CD14-positive monocyte (primary cell): ENCODE results near the gene GREM2. TPM values are rescaled to one million over a fixed set of nuclear protein-coding genes. Genes with fewer than 3 reads are reported as not detected.

ENCODE experiments used
- DNase-seq, 3 donors: peaks; one replicate each; pipeline ENCODE4 v3.0.0-alpha.2; 2011 to 2022
- H2AFZ ChIP-seq: 2 replicates; pipeline ENCODE4 v1.6.0; 2012; ENCODE audit warnings: mild to moderate bottlenecking, low read depth, low read length, inconsistent platforms; ENCODE audit not compliant: insufficient read depth, poor library complexity, severe bottlenecking
- H3K27ac ChIP-seq, 2 donors: 1 replicate in 1 of 2; 2 replicates in 1 of 2; pipeline ENCODE4 v1.5.1; 2012 to 2013; ENCODE audit warnings: low read length in 2 of 2, control low read depth in 1 of 2, inconsistent platforms in 1 of 2, low read depth in 1 of 2, mild to moderate bottlenecking in 1 of 2
- H3K27me3 ChIP-seq, 2 donors: one replicate each; pipeline versions ENCODE4 v1.6.0 to v1.6.1; 2011 to 2013; ENCODE audit warnings: low read length in 2 of 2; ENCODE audit not compliant: control insufficient read depth in 2 of 2, insufficient read depth in 2 of 2
- H3K36me3 ChIP-seq, 2 donors: replicated peaks in 1 of 2; 1 replicate in 1 of 2; 2 replicates in 1 of 2; pipeline versions ENCODE4 v1.5.1 to v1.6.1; 2012 to 2013; ENCODE audit warnings: low read length in 2 of 2, control low read depth in 1 of 2, inconsistent platforms in 1 of 2, mild to moderate bottlenecking in 1 of 2; ENCODE audit not compliant: insufficient read depth in 2 of 2, control insufficient read depth in 1 of 2
- H3K4me1 ChIP-seq, 2 donors: 1 replicate in 1 of 2; 2 replicates in 1 of 2; pipeline versions ENCODE4 v1.5.1 to v1.6.1; 2012 to 2013; ENCODE audit warnings: low read length in 2 of 2, control low read depth in 1 of 2, inconsistent platforms in 1 of 2, mild to moderate bottlenecking in 1 of 2, moderate library complexity in 1 of 2; ENCODE audit not compliant: insufficient read depth in 2 of 2, control insufficient read depth in 1 of 2
- H3K4me2 ChIP-seq: replicated peaks from 2 replicates; pipeline ENCODE3; 2012; ENCODE audit warnings: low read length, moderate library complexity, mild to moderate bottlenecking; ENCODE audit not compliant: poor library complexity, severe bottlenecking; ENCODE audit errors: extremely low read depth
- H3K4me3 ChIP-seq, 3 experiments: fragments of 200-600 bp in 1 of 3; sonication (generic) in 1 of 3; replicated peaks in 1 of 3; 1 replicate in 2 of 3; 2 replicates in 1 of 3; pipeline ENCODE4 v1.5.1; 2011 to 2013; ENCODE audit warnings: low read length in 3 of 3, mild to moderate bottlenecking in 3 of 3, control low read depth in 2 of 3, low read depth in 2 of 3, inconsistent platforms in 1 of 3, moderate library complexity in 1 of 3
- H3K79me2 ChIP-seq: 2 replicates; pipeline ENCODE4 v1.6.0; 2012; ENCODE audit warnings: mild to moderate bottlenecking, control low read depth, inconsistent platforms, low read length, moderate library complexity; ENCODE audit not compliant: insufficient read depth
- H3K9ac ChIP-seq: 2 replicates; pipeline ENCODE4 v1.6.0; 2017; ENCODE audit warnings: low read length, mild to moderate bottlenecking; ENCODE audit not compliant: insufficient read depth, poor library complexity, severe bottlenecking
- H3K9me3 ChIP-seq, 2 donors: replicated peaks in 1 of 2; 1 replicate in 1 of 2; 2 replicates in 1 of 2; pipeline versions ENCODE4 v1.5.1 to v1.6.1; 2012 to 2013; ENCODE audit warnings: low read length in 2 of 2, control low read depth in 1 of 2; ENCODE audit not compliant: control insufficient read depth in 1 of 2, insufficient read depth in 1 of 2
- H4K20me1 ChIP-seq: 2 replicates; pipeline ENCODE4 v1.6.0; 2012; ENCODE audit warnings: mild to moderate bottlenecking, low read length, control low read depth, moderate library complexity; ENCODE audit not compliant: insufficient read depth
- H3K27ac Mint-ChIP-seq, 7 donors: one replicate each; pipeline ENCODE4 v1.8.0; 2020; ENCODE audit warnings: mild to moderate bottlenecking in 7 of 7, mixed read lengths in 7 of 7, moderate library complexity in 6 of 7, inconsistent platforms in 2 of 7
- H3K27me3 Mint-ChIP-seq, 3 donors: one replicate each; pipeline ENCODE4 v1.8.0; 2021 to 2022; ENCODE audit warnings: low read depth in 3 of 3, mild to moderate bottlenecking in 3 of 3, mixed read lengths in 3 of 3, moderate library complexity in 3 of 3, inconsistent platforms in 1 of 3
- H3K36me3 Mint-ChIP-seq, 2 donors: one replicate each; pipeline ENCODE4 v1.8.0; 2020; ENCODE audit warnings: mixed read lengths in 2 of 2, inconsistent platforms in 1 of 2, mild to moderate bottlenecking in 1 of 2
- H3K4me1 Mint-ChIP-seq: one replicate; pipeline ENCODE4 v1.8.0; 2020; ENCODE audit warnings: mild to moderate bottlenecking, mixed read lengths
- H3K4me3 Mint-ChIP-seq, 2 donors: one replicate each; pipeline ENCODE4 v1.8.0; 2020; ENCODE audit warnings: mild to moderate bottlenecking in 2 of 2, mixed read lengths in 2 of 2, moderate library complexity in 1 of 2
- H3K9me3 Mint-ChIP-seq, 7 donors: one replicate each; pipeline ENCODE4 v1.8.0; 2020 to 2022; ENCODE audit warnings: mixed read lengths in 7 of 7, mild to moderate bottlenecking in 6 of 7, moderate library complexity in 6 of 7, inconsistent platforms in 2 of 7
- CTCF ChIP-seq: fragments of 200-600 bp; IDR thresholded peaks from one replicate; pipeline ENCODE4 v1.8.0; 2022; ENCODE audit warnings: antibody characterized with exemption, mild to moderate bottlenecking
- WGBS: methylation state at CpG from one replicate; pipeline ENCODE4 v1.1.5; 2013; ENCODE audit warnings: missing lambda C conversion rate; ENCODE audit not compliant: insufficient coverage; 5-methylcytosine and 5-hydroxymethylcytosine counted together
- intact Hi-C, 2 donors: fragments of 100-400 bp; cut with micrococcal nuclease; formaldehyde crosslinking; loops; one replicate each; pipeline versions ENCODE4 v1.15.0 to v1.15.1; 2023
- polyA plus RNA-seq, 3 donors: library from polyadenylated mRNA; depleted of rRNA in 1 of 3; unstranded in 2 of 3; stranded (reverse) in 1 of 3; fragments of 300-500 nt in 2 of 3; fragments of >200 nt in 1 of 3; fragmentation: Illumina TruSeq in 2 of 3; gene quantifications; 1 replicate in 2 of 3; 2 replicates in 1 of 3; pipeline ENCODE4 v1.2.3, GENCODE V29; 2012 to 2021

GREM2 gene
- polyA plus RNA-seq, 3 donors = not detected

- H3K36me3 Mint-ChIP-seq = no peaks in the 10 kb centered on the region
- H3K27ac Mint-ChIP-seq = no peak overlapping the region
- H3K79me2 ChIP-seq = no peaks in the 10 kb centered on the region
- H3K9ac ChIP-seq = no peak overlapping the region
- peaks cover 0 to 16% of the 10 kb centered on the region in 2 donors for H3K9me3 ChIP-seq
- intact Hi-C loops = no loop called here
- H3K4me3 Mint-ChIP-seq = no peak overlapping the region
- no peak overlapping the region for H3K4me3 ChIP-seq
- H4K20me1 ChIP-seq = no peaks in the 10 kb centered on the region
- WGBS = 100% methylated on average over 1 of the region's 5 CpGs
- no peaks in the 10 kb centered on the region for H3K27me3 ChIP-seq
- DNase-seq = no peak
- H3K27me3 Mint-ChIP-seq = peaks cover 6 to 13% (median 6%) of the 10 kb centered on the region in 3 donors
- TF ChIP-seq CTCF = no peak
- no peak overlapping the region for H3K27ac ChIP-seq
- H2AFZ ChIP-seq = no peak overlapping the region
- H3K4me1 ChIP-seq = no peaks in the 10 kb centered on the region
- no peak overlapping the region for H3K4me2 ChIP-seq
- H3K4me1 Mint-ChIP-seq = no peaks in the 10 kb centered on the region
- peaks cover 2 to 26% (median 12%) of the 10 kb centered on the region in 7 donors for H3K9me3 Mint-ChIP-seq
- H3K36me3 ChIP-seq = no peaks in the 10 kb centered on the region
Observed at GRCh38 chr1:240491156-240491555, 120.8 kb downstream of the GREM2 start.

GRCh38 chr1:240487493-240487892 is 124.5 kb downstream of the GREM2 start:
- Mint-ChIP-seq H3K27me3 (peaks cover 2 to 3% (median 3%) of the 10 kb centered on the region in 3 donors), H3K9me3 (peaks cover 2 to 14% (median 7%) of the 10 kb centered on the region in 7 donors), H3K4me1 (no peaks in the 10 kb centered on the region), H3K36me3 (no peaks in the 10 kb centered on the region), H3K4me3 (no peak overlapping the region), H3K27ac (no peak overlapping the region)
- intact Hi-C loops = no loop called here
- TF ChIP-seq CTCF = no peak
- Histone ChIP-seq H3K27me3 (no peaks in the 10 kb centered on the region), H4K20me1 (no peaks in the 10 kb centered on the region), H2AFZ (no peak overlapping the region), H3K4me1 (no peaks in the 10 kb centered on the region), H3K4me2 (no peak overlapping the region), H3K36me3 (no peaks in the 10 kb centered on the region), H3K9ac (no peak overlapping the region), H3K9me3 (peaks cover 0 to 5% of the 10 kb centered on the region in 2 donors), H3K27ac (no peak overlapping the region), H3K79me2 (no peaks in the 10 kb centered on the region), H3K4me3 (no peak overlapping the region)
- DNase-seq = no peak
- 57% methylated on average over 1 of the region's 3 CpGs for WGBS
